Large intestine (tissue), 3 donors: ENCODE data around the gene TCERG1L. TPM values are rescaled to one million over a fixed set of nuclear protein-coding genes. Genes with fewer than 3 reads are reported as not detected.

Experiments used
- DNase-seq, 2 donors: peaks; one replicate each; pipeline versions ENCODE4 v3.0.0 to v3.0.0-alpha.2; 2013
- H3K27ac ChIP-seq: one replicate; pipeline ENCODE4 v1.5.1; 2013; ENCODE audit warnings: low read length
- H3K27me3 ChIP-seq: 2 replicates; pipeline ENCODE4 v1.6.1; 2013; ENCODE audit warnings: low read length; ENCODE audit not compliant: control insufficient read depth, insufficient read depth
- H3K36me3 ChIP-seq: 2 replicates; pipeline ENCODE4 v1.6.1; 2013; ENCODE audit warnings: low read length; ENCODE audit not compliant: control insufficient read depth, insufficient read depth
- H3K4me1 ChIP-seq: one replicate; pipeline ENCODE4 v1.6.1; 2013; ENCODE audit warnings: low read length; ENCODE audit not compliant: control insufficient read depth, insufficient read depth
- H3K4me3 ChIP-seq: one replicate; pipeline ENCODE4 v1.5.1; 2013; ENCODE audit warnings: low read length
- H3K9me3 ChIP-seq: one replicate; pipeline ENCODE4 v1.6.1; 2013; ENCODE audit warnings: mild to moderate bottlenecking, low read depth, low read length, moderate library complexity; ENCODE audit not compliant: control insufficient read depth
- WGBS: methylation state at CpG from one replicate; pipeline ENCODE4 v1.1.5; 2013; ENCODE audit warnings: low lambda C conversion rate; ENCODE audit not compliant: insufficient coverage; 5-methylcytosine and 5-hydroxymethylcytosine counted together
- polyA plus RNA-seq: library from polyadenylated mRNA; unstranded; fragments of 120-200 nt; gene quantifications from one replicate; pipeline ENCODE4 v1.2.1, GENCODE V29; 2013

TCERG1L gene
- polyA plus RNA-seq, 1 donor: 0.45 TPM

DNA sequence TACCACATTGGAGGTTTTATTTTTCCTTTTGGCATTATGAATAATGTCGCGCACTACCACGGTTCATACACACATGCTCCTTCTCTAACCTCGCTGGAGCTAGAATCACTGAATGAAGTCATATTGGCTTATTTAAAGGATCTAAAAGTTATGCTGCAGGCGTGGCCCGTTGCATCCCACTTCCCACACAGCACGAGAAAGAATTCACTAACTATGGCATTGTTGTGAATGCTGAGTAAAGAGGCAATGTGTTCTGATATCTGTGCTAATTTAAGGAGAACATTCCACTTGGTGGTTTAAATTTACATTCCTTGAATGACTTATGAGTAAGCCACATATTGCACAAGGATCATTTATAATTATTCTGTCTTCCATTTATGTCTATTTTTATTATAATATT is 20.7 kb downstream of the TCERG1L start:
- H3K36me3 ChIP-seq: no peaks in the 10 kb centered on the region

DNA sequence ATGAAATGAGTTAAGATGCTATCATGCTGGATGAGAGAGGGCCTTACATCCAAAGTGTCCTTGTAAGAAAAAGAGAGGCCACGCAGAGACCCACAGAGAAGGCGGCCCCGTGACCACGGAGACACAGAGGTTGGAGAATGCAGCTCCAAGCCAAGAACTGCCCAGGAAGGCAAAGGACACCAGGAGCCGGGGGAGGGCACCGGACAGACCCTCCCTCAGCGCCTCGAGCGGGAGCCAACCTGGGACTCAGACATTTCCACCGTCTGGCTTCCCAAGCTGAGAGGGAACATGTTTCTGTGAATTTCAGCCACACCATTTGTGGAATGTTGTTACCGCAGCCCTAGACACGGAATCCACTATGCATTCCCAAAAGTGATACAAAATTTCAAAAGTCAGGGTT is 22.9 kb downstream of the TCERG1L start:
- H3K4me1 ChIP-seq: no peaks in the 10 kb centered on the region
- no peak overlapping the region for H3K27ac ChIP-seq
- DNase-seq: no peak
- H3K36me3 ChIP-seq: no peaks in the 10 kb centered on the region
- no peaks in the 10 kb centered on the region for H3K9me3 ChIP-seq
- WGBS: 80% methylated on average over 1 of the region's 12 CpGs
- no peak overlapping the region for H3K4me3 ChIP-seq
- no peaks in the 10 kb centered on the region for H3K27me3 ChIP-seq

More for the DNA sequence above, 20.7 kb downstream of the TCERG1L start:
- H3K4me1 ChIP-seq: no peaks in the 10 kb centered on the region
- H3K4me3 ChIP-seq: no peak overlapping the region
- 63% methylated on average over 6 of the region's 7 CpGs for WGBS
- no peaks in the 10 kb centered on the region for H3K9me3 ChIP-seq
- H3K27me3 ChIP-seq: no peaks in the 10 kb centered on the region
- H3K27ac ChIP-seq: no peak overlapping the region
- DNase-seq: no peak

DNA sequence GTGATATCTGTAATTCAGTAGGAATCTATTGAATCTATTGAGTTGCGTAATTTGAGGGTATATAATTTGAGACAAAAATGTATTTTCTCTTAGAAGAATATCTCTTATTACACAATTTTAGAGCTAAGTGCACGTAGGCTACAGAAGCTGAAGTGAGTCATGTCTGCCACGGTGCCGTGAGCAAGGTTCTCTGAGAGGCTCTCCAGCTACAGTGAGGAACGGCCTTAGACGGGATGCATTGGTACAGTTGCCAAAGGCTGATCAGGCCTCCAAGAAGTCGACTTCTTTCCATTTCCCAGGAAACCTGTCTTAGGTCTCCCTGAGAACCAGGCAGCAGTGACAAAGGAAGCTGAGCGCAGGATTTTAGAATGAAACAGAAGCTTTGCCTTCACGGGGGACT is 28.6 kb downstream of the TCERG1L start:
- no peaks in the 10 kb centered on the region for H3K36me3 ChIP-seq
- no peaks in the 10 kb centered on the region for H3K9me3 ChIP-seq
- 80% methylated on average over 1 of the region's 9 CpGs for WGBS
- no peaks in the 10 kb centered on the region for H3K27me3 ChIP-seq
- H3K4me3 ChIP-seq: no peak overlapping the region
- H3K27ac ChIP-seq: no peak overlapping the region
- no peak for DNase-seq
- no peaks in the 10 kb centered on the region for H3K4me1 ChIP-seq

DNA sequence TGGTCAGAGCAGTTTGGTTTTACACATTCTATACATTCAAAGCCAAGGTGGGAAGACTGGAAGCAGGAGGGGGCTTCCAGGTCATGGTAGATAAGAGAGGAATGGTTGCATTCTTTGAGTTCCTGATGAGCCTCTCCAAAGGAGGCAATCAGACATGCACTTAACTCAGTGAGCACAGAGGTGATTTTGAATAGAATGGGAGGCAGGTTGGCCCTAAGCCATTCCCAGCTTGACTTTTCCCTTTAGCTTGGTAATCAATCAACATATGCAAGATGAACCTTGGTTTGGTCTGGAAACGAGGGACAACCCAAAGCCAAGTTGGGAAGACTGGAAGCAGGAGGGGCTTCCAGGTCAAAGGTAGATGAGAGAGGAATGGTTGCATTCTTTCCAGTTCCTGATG is 31.4 kb downstream of the TCERG1L start:
- Histone ChIP-seq H3K4me1 (no peaks in the 10 kb centered on the region), H3K27ac (no peak overlapping the region), H3K36me3 (no peaks in the 10 kb centered on the region), H3K27me3 (no peaks in the 10 kb centered on the region), H3K4me3 (no peak overlapping the region), H3K9me3 (no peaks in the 10 kb centered on the region)
- WGBS: no CpG with 5 or more reads among the region's 1 CpG
- DNase-seq: no peak

DNA sequence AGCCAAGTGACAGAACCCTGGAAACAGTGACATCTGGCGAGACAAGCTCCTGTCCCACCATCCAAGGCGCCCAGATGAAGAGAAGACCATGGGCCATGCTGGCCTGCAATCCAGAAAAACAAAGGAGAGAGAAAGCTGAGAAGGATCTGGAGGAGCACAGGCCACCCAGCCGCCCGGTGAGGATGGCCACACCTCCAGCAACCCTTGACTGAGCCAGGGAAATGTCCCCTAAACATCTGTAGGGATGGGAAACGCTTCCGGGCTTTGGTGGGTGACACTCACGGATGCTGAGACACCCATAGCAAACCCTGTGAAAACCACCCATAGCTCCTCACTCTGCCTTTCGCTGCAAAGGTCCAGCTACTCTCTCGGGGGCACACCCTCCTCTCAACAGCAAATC is 32.0 kb downstream of the TCERG1L start:
- no peaks in the 10 kb centered on the region for H3K36me3 ChIP-seq
- no peaks in the 10 kb centered on the region for H3K27me3 ChIP-seq
- no CpG with 5 or more reads among the region's 9 CpGs for WGBS
- no peak overlapping the region for H3K27ac ChIP-seq
- no peak for DNase-seq
- no peaks in the 10 kb centered on the region for H3K4me1 ChIP-seq
- no peaks in the 10 kb centered on the region for H3K9me3 ChIP-seq
- H3K4me3 ChIP-seq: no peak overlapping the region

DNA sequence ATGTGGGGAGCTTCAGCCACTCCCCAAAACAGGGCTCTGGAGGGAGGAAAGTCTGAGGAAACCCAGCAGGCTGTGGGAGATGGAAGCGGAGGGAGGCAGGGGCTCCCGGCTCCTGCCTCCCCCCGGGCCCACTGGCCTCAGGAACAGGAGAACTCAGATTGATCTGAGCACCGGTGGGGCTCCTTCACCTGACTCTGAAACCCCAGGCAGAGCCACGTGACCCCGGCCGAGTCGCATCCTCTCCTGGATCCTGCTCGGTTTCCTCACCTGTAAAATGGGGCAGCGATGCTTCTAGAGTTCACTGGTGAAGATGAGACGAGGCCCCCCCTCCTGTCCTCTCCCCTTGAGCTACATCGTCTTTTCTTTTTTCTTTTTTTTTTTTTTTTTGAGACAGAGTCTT is 33.6 kb downstream of the TCERG1L start:
- no peak overlapping the region for H3K4me3 ChIP-seq
- H3K36me3 ChIP-seq: no peaks in the 10 kb centered on the region
- H3K27me3 ChIP-seq: no peaks in the 10 kb centered on the region
- no peaks in the 10 kb centered on the region for H3K4me1 ChIP-seq
- 83% methylated on average over 2 of the region's 12 CpGs for WGBS
- no peak for DNase-seq
- no peaks in the 10 kb centered on the region for H3K9me3 ChIP-seq
- H3K27ac ChIP-seq: no peak overlapping the region

DNA sequence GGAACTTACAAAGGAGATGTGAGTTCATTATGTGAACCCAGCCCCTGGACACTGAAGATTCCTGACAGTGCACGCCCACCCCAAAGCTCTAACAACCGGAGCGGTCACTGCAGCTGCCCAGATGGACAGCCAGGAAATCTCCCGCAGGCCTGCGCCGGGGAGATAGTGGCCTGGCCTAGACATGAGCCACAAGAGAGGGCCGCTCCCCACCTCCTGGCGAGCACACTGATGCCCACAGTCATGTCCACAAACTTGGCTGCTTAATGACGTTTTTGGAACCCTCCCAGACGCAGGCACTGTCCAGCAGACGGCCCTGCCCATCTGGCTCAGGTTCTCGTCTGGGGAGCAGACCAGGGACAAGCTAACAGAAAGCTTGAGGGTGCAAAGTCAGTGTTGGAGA is 34.2 kb downstream of the TCERG1L start:
- WGBS: no CpG with 5 or more reads among the region's 12 CpGs

DNA sequence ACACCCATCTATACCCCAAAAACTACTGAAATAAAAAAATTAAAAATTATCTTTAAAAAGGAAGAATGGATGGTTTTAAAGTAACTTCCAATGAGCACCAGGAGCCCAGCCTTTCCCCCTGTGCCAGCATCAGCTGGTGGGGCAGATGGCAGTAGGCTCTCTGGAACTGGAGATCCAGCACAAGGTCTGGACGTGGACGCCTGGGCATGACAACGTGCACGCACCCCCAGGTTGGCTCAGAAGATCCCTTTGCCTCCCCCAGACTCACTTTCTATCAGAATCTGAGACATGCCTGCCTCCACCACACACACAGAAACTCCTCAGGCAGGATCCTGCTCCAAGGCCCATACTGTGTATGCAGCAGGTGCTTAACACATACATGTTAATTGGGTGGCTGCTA is 35.8 kb downstream of the TCERG1L start:
- no peaks in the 10 kb centered on the region for H3K4me1 ChIP-seq
- no peak for DNase-seq
- no peaks in the 10 kb centered on the region for H3K36me3 ChIP-seq
- H3K9me3 ChIP-seq: no peaks in the 10 kb centered on the region
- WGBS: no CpG with 5 or more reads among the region's 4 CpGs
- no peak overlapping the region for H3K4me3 ChIP-seq
- H3K27me3 ChIP-seq: no peaks in the 10 kb centered on the region
- H3K27ac ChIP-seq: no peak overlapping the region

More for the DNA sequence above, 34.2 kb downstream of the TCERG1L start:
- Histone ChIP-seq H3K27me3 (no peaks in the 10 kb centered on the region), H3K27ac (no peak overlapping the region), H3K36me3 (no peaks in the 10 kb centered on the region), H3K9me3 (no peaks in the 10 kb centered on the region), H3K4me1 (no peaks in the 10 kb centered on the region), H3K4me3 (no peak overlapping the region)
- no peak for DNase-seq

DNA sequence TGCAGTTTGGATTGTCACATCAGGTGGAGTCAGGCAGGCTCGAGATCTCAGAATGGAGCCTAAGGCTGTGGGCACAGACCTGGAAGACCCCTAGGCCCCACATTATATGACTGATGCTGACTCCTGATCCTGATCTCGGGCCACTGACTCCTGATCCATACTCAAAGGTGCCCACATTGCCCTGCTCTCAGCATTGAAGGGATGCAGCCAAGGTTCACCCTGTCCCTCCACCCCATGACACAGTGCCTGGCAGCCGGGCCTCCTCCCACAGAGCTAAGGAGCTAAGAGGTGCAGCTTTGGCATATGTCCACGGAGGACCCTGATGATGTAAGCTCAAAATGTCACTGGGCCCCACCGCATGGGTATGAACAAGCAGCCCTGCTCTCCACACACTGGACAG is 36.6 kb downstream of the TCERG1L start:
- H3K9me3 ChIP-seq: no peaks in the 10 kb centered on the region
- no peak overlapping the region for H3K4me3 ChIP-seq
- DNase-seq: no peak
- no peaks in the 10 kb centered on the region for H3K27me3 ChIP-seq
- no peak overlapping the region for H3K27ac ChIP-seq
- H3K4me1 ChIP-seq: no peaks in the 10 kb centered on the region
- no CpG with 5 or more reads among the region's 5 CpGs for WGBS
- no peaks in the 10 kb centered on the region for H3K36me3 ChIP-seq

DNA sequence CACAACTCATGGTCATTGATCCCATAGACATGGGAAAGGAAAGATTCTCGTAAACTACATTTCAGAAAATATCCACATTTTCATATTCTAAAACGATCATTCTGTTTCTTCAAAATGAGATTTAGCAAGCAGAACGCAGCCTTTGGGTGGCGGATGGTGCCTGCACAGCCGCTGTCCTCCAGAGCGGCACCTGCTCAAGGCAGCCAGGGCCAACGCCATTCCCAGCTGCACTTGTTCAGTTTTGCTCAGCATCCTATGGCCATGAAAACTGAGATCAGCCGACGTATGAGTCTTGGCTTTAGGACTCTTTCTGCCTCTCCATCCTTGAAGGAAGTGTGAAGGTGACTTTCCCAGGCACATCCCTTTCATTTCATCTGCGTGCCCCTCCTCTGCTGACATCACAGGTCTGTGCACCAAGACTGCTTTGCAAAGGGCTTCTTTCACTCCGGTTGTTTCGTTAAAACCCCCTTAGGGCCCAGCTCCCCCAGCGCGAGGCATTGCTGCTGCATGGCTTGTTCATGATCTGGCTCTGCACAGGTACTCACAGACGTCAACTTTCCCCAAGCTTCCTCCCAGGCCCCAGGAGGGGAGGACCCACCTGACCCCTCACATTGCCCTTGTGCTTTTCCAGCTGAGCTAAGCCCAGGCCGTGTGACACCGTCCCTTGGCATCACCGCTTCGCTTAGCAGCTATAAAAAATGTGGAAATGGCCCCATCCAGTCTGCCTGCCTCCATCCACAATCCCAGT is 37.2 kb downstream of the TCERG1L start:
- WGBS: no CpG with 5 or more reads among the region's 19 CpGs
- Histone ChIP-seq H3K4me3 (no peak overlapping the region), H3K4me1 (no peaks in the 10 kb centered on the region)

DNA sequence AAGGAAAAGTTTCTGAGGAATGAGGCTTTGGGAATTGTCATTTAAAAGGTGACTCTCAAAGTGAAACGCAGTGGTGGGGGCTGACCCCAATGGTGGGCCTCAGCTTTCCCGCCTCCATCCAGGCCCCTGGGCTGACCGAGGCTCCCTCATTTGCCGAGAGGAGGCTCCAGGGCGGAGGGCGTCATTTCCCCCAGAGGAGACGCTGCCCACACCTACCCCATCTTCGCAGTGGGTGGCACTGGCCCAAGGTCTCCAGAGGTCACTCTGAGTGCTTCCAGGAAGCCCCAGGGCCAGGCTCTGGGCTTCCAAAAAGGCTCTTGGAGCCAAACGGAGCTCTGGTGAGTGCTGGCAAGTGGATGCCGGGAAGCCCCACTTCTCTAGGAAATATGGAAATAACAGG is 38.0 kb downstream of the TCERG1L start:
- Histone ChIP-seq H3K4me1 (no peaks in the 10 kb centered on the region), H3K4me3 (no peak overlapping the region), H3K27ac (no peak overlapping the region), H3K27me3 (no peaks in the 10 kb centered on the region), H3K9me3 (no peaks in the 10 kb centered on the region), H3K36me3 (no peaks in the 10 kb centered on the region)
- 83% methylated on average over 1 of the region's 10 CpGs for WGBS
- no peak for DNase-seq

More for the DNA sequence above, 37.2 kb downstream of the TCERG1L start:
- DNase-seq: no peak
- no peaks in the 10 kb centered on the region for H3K9me3 ChIP-seq
- H3K27me3 ChIP-seq: no peaks in the 10 kb centered on the region
- H3K36me3 ChIP-seq: no peaks in the 10 kb centered on the region
- no peak overlapping the region for H3K27ac ChIP-seq
